Stimulated activated CD4-positive, alpha-beta T cell treated with anti-CD3 and anti-CD28 coated beads, Interleukin-4, amount 100 ng/mL, for 24 hours (primary cell): Measurements from ENCODE around the gene TMEM72.

Experiments used
- DNase-seq: peaks from one replicate; pipeline ENCODE4 v3.0.0-alpha.2; 2020

TMEM72 gene

GRCh38 chr10:44935201-44935965, 24.2 kb downstream of the TMEM72 start:
- DNase-seq: no peak

DNA sequence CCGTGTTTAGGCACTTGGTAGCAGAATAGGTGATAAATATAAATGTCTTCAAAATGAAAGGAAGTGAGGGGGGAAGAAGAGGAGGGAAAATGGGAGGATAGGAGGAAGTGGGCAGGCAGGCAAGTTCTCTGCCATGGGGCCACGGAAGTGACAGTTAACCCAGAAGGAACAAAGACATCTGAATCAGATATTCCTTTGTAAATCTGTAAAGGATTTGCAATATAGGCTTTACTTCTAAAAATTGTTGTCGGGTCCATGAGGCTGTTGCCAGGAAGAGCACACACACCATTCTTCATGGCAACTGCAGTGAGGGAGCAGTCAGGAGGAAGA, 24.8 kb downstream of the TMEM72 start:
- no peak for DNase-seq

GRCh38 chr10:44936314-44936975, 25.3 kb downstream of the TMEM72 start:
- no peak for DNase-seq

DNA sequence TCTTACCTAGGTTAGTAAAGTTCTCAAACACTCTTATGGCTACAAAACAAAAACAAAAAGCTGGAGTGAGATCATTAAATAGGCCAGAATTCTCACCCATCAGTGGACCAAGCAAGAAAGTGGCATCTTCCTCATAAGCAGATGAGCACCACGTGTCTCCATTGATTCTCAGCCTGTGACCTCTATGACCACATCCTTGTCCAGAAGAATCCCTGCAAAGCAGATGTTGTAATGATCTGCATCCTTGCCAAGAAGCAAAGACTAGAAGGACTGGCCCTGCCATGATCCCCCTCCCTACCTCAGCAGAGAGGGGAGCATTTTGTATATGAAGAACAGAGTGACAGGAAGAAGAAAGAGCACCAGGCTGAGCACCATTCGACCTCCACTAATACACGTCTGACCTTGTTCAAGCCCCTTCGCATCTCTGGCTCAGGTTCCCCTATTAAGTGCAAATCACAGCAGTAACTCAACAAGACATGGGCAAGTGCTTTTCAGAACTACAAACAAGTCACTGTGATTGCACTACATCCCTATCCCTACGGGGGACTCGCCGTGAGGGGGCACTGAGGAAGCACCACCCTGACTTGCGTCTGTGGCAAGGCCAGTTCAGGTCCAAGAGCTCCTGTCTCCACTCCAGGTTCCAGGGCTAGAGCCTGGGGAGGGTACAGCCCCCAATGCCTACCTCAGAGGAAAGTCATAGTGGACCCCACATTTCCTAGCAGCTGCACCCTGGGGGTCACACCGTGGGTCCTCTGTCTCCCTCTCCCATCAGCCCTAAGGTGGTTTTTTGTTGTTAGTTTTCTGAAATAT, 26.3 kb downstream of the TMEM72 start:
- DNase-seq: no peak

DNA sequence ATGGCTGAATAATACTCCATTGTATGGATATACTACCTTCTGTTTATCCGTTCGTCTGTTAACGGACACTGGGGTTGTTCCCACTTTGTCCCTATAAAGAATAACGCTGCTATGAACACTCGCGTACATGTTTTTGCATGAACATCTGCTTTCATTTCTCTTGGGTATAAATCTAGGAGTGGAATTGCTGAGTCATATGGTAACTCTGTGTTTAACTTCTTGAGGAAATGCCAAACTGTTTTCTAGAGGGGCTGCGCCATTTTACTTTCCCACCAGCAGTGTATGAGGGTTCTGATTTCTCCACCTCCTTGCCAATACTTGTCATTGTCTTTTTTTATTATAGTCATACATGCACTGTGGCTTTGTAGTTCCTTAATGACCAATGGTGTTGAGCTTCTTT, 27.8 kb downstream of the TMEM72 start:
- no peak for DNase-seq

- DNase-seq: no peak
These were observed 28.7 kb downstream of the TMEM72 start for GRCh38 chr10:44939691-44940401.

- no peak for DNase-seq
These were observed 33.2 kb downstream of the TMEM72 start for GRCh38 chr10:44944354-44944753.

DNA sequence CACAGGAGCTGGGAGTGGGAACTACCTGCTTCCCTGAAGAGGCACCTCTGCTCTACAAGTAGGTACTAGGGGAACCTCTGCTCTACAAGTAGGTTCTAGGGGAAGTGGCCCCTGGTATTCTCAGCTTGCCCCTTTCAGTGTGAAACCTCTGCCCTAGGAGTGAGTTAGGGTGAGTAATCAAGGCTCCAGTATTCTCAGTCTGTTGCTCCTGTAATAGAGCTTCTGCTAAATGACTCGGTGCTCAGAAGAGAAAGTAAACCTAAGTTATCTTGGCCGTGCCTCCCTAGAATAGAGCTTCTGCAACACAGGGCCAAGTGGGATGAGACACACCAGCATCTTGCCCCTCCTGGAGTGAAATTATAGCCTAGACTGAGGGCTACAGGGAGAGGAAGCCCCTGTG, 35.1 kb downstream of the TMEM72 start:
- DNase-seq: no peak

GRCh38 chr10:44947371-44948152, 36.4 kb downstream of the TMEM72 start:
- no peak for DNase-seq

DNA sequence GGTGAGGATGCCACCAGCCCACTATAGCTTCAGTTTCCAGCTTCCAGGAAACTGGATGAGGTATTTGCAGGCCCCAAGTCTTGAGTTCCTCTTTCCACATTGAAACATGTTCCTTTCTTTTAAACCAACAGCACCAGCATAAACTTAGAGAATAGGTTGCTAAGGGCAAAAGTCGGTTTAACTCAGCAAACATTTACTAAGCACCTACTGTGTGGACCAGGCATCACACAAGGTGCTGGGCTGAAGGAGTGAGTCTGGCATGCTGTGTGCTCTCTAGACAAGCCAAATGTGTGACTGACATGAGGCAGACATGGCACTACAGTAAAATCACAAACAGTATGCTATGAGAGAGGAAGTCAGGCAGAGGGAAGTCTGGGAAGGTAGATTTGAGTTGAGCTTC, 37.5 kb downstream of the TMEM72 start:
- DNase-seq: no peak

- no peak for DNase-seq
These were observed 38.1 kb downstream of the TMEM72 start for GRCh38 chr10:44949127-44949802.

- DNase-seq: no peak
These were observed 38.8 kb downstream of the TMEM72 start for GRCh38 chr10:44949915-44950314.

- no peak for DNase-seq
These were observed 39.4 kb downstream of the TMEM72 start for GRCh38 chr10:44950326-44951225.

- no peak for DNase-seq
These were observed 40.6 kb downstream of the TMEM72 start for GRCh38 chr10:44951576-44952226.

- DNase-seq: no peak
These were observed 41.7 kb downstream of the TMEM72 start for GRCh38 chr10:44952779-44953231.

GRCh38 chr10:44954042-44954441, 42.9 kb downstream of the TMEM72 start:
- no peak for DNase-seq

- no peak for DNase-seq
These were observed 43.8 kb downstream of the TMEM72 start for GRCh38 chr10:44954962-44955361.

- DNase-seq: no peak
These were observed 44.4 kb downstream of the TMEM72 start for GRCh38 chr10:44955413-44956070.

GRCh38 chr10:44956226-44956625, 45.1 kb downstream of the TMEM72 start:
- DNase-seq: no peak
